Superior temporal gyrus (tissue), 1 donor: ENCODE measurements around the gene LMO7.
"Not testable (repeated sequence)": the region's sequence is repeated elsewhere in the genome, so short reads cannot be mapped to it uniquely, and the experiment has no call there.

Experiments used
- DNase-seq: peaks from one replicate; pipeline ENCODE4 v3.0.0-alpha.2; 2016; ENCODE audit errors: extremely low spot score

Gene LMO7

GRCh38 chr13:75771818-75772217, 135.7 kb downstream of the LMO7 start:
- no peak for DNase-seq

GRCh38 chr13:75774176-75774575, 138.0 kb downstream of the LMO7 start:
- DNase-seq: no peak

GRCh38 chr13:75776550-75776949, 140.4 kb downstream of the LMO7 start:
- no peak for DNase-seq

- no peak for DNase-seq
Measured at GRCh38 chr13:75779393-75779792, 143.3 kb downstream of the LMO7 start.

- not testable (repeated sequence) for DNase-seq
Measured at GRCh38 chr13:75780103-75780502, 144.0 kb downstream of the LMO7 start.

GRCh38 chr13:75782985-75783384, 146.9 kb downstream of the LMO7 start:
- no peak for DNase-seq

GRCh38 chr13:75784003-75784402, 147.9 kb downstream of the LMO7 start:
- no peak for DNase-seq

GRCh38 chr13:75785130-75785529, 149.0 kb downstream of the LMO7 start:
- DNase-seq: no peak

GRCh38 chr13:75787249-75787928, 151.3 kb downstream of the LMO7 start:
- DNase-seq: no peak

GRCh38 chr13:75788481-75788981, 152.4 kb downstream of the LMO7 start:
- DNase-seq: no peak

GRCh38 chr13:75789451-75790197, 153.5 kb downstream of the LMO7 start:
- DNase-seq: no peak

GRCh38 chr13:75790198-75790970, 154.3 kb downstream of the LMO7 start:
- DNase-seq: no peak

GRCh38 chr13:75792526-75793187, 156.5 kb downstream of the LMO7 start:
- no peak for DNase-seq

- not testable (repeated sequence) for DNase-seq
Measured at GRCh38 chr13:75793188-75793567, 157.0 kb downstream of the LMO7 start.

GRCh38 chr13:75794663-75795062, 158.5 kb downstream of the LMO7 start:
- DNase-seq: no peak

GRCh38 chr13:75795274-75795673, 159.1 kb downstream of the LMO7 start:
- no peak for DNase-seq

- DNase-seq: no peak
Measured at GRCh38 chr13:75796825-75797224, 160.7 kb downstream of the LMO7 start.

- DNase-seq: no peak
Measured at GRCh38 chr13:75797239-75797638, 161.1 kb downstream of the LMO7 start.

- DNase-seq: no peak
Measured at GRCh38 chr13:75797719-75798118, 161.6 kb downstream of the LMO7 start.

- no peak for DNase-seq
Measured at GRCh38 chr13:75798353-75799255, 162.5 kb downstream of the LMO7 start.

- DNase-seq: no peak
Measured at GRCh38 chr13:75800545-75800944, 164.4 kb downstream of the LMO7 start.
